Liver (tissue), 9 donors: ENCODE results near the gene MARK1. TPM values are rescaled to one million over a fixed set of nuclear protein-coding genes. Genes with fewer than 3 reads are reported as not detected.

Experiments used
- DNase-seq: peaks from one replicate; pipeline ENCODE4 v3.0.0-alpha.2; 2017; ENCODE audit warnings: low spot score
- H3K27ac ChIP-seq, 2 donors: one replicate each; pipeline ENCODE4 v1.7.0; 2013; ENCODE audit warnings: inconsistent platforms in 2 of 2, low read length in 2 of 2, control low read depth in 1 of 2, low read depth in 1 of 2, mild to moderate bottlenecking in 1 of 2
- H3K27me3 ChIP-seq, 4 donors: one replicate each; pipeline versions ENCODE4 v1.6.1 to v1.7.0; 2013; ENCODE audit warnings: low read length in 3 of 4, inconsistent platforms in 1 of 4, mild to moderate bottlenecking in 1 of 4, moderate library complexity in 1 of 4; ENCODE audit not compliant: control insufficient read depth in 4 of 4, insufficient read depth in 4 of 4
- H3K36me3 ChIP-seq, 4 donors: one replicate each; pipeline versions ENCODE4 v1.6.1 to v1.7.0; 2013; ENCODE audit warnings: low read length in 3 of 4, mild to moderate bottlenecking in 3 of 4, low read depth in 1 of 4, moderate library complexity in 1 of 4; ENCODE audit not compliant: control insufficient read depth in 4 of 4, insufficient read depth in 3 of 4
- H3K4me1 ChIP-seq, 4 donors: one replicate each; pipeline versions ENCODE4 v1.6.1 to v1.7.0; 2013; ENCODE audit warnings: low read length in 3 of 4, mild to moderate bottlenecking in 3 of 4, moderate library complexity in 1 of 4; ENCODE audit not compliant: control insufficient read depth in 4 of 4, insufficient read depth in 4 of 4
- H3K4me3 ChIP-seq, 3 donors: one replicate each; pipeline versions ENCODE4 v1.6.1 to v1.7.0; 2013; ENCODE audit warnings: low read length in 3 of 3, control low read depth in 1 of 3, low read depth in 1 of 3, mild to moderate bottlenecking in 1 of 3
- H3K9ac ChIP-seq, 2 donors: one replicate each; pipeline ENCODE4 v1.7.0; 2013; ENCODE audit warnings: low read length in 2 of 2, mild to moderate bottlenecking in 2 of 2, moderate library complexity in 2 of 2, control low read depth in 1 of 2, low read depth in 1 of 2
- H3K9me3 ChIP-seq, 4 donors: one replicate each; pipeline versions ENCODE4 v1.6.1 to v1.7.0; 2013; ENCODE audit warnings: low read length in 3 of 4; ENCODE audit not compliant: control insufficient read depth in 4 of 4
- EGR1 ChIP-seq, 2 donors: IDR thresholded peaks; 2 replicates each; pipeline ENCODE4 v1.6.1; 2016 to 2018; ENCODE audit warnings: antibody characterized with exemption in 2 of 2, low read depth in 2 of 2
- FOXA1 ChIP-seq: IDR thresholded peaks from 2 replicates; pipeline ENCODE4 v1.6.1; 2016; ENCODE audit warnings: antibody characterized with exemption
- FOXA2 ChIP-seq: IDR thresholded peaks from 2 replicates; pipeline ENCODE4 v1.6.1; 2016; ENCODE audit warnings: antibody characterized with exemption
- GABPA ChIP-seq, 2 donors: IDR thresholded peaks in 1 of 2; conservative IDR thresholded peaks in 1 of 2; 2 replicates each; pipeline ENCODE4 v1.6.1; 2016; ENCODE audit warnings: antibody characterized with exemption in 2 of 2, mild to moderate bottlenecking in 1 of 2, moderate library complexity in 1 of 2
- HNF4A ChIP-seq, 2 donors: conservative IDR thresholded peaks; 2 replicates each; pipeline ENCODE4 v1.6.1; 2016; ENCODE audit warnings: antibody characterized with exemption in 2 of 2, mild to moderate bottlenecking in 2 of 2
- HNF4G ChIP-seq: IDR thresholded peaks from 2 replicates; pipeline ENCODE4 v1.6.1; 2016; ENCODE audit warnings: antibody characterized with exemption
- JUND ChIP-seq, 2 donors: IDR thresholded peaks; 2 replicates each; pipeline ENCODE4 v1.6.1; 2016; ENCODE audit warnings: antibody characterized with exemption in 2 of 2
- NR2F2 ChIP-seq: IDR thresholded peaks from 2 replicates; pipeline ENCODE4 v1.6.1; 2016; ENCODE audit warnings: antibody characterized with exemption
- RAD21 ChIP-seq, 2 donors: IDR thresholded peaks; 2 replicates each; pipeline ENCODE4 v1.6.1; 2016; ENCODE audit warnings: antibody characterized with exemption in 2 of 2, mild to moderate bottlenecking in 2 of 2
- RXRA ChIP-seq, 2 donors: IDR thresholded peaks; 2 replicates each; pipeline ENCODE4 v1.6.1; 2017 to 2018; ENCODE audit warnings: antibody characterized with exemption in 2 of 2, mild to moderate bottlenecking in 1 of 2
- SP1 ChIP-seq: IDR thresholded peaks from 2 replicates; pipeline ENCODE4 v1.6.1; 2018; ENCODE audit warnings: antibody characterized with exemption, mild to moderate bottlenecking
- TAF1 ChIP-seq: conservative IDR thresholded peaks from 2 replicates; pipeline ENCODE4 v1.6.1; 2016; ENCODE audit warnings: antibody characterized with exemption, mild to moderate bottlenecking
- YY1 ChIP-seq: IDR thresholded peaks from 2 replicates; pipeline ENCODE4 v1.6.1; 2016; ENCODE audit warnings: antibody characterized with exemption, mild to moderate bottlenecking
- WGBS: extraction: QIAGEN DNeasy Blood & Tissue Kit; methylation state at CpG from one replicate; pipeline ENCODE4 v1.1.7; 2013; 5-methylcytosine and 5-hydroxymethylcytosine counted together
- polyA plus RNA-seq, 2 donors: library from polyadenylated mRNA; stranded (reverse) in 1 of 2; unstranded in 1 of 2; fragments of 200-250 nt in 1 of 2; fragments of >200 nt in 1 of 2; fragmentation: Nextera tagmentation in 1 of 2; extraction: Ambion mirVana in 1 of 2; gene quantifications; one replicate each; pipeline versions ENCODE4 v1.2.1 to v1.2.3, GENCODE V29; 2013 to 2015
- total RNA-seq, 2 donors: library from RNA; depleted of rRNA; stranded (reverse); fragments of >200 nt; gene quantifications; one replicate each; pipeline ENCODE4 v1.2.3, GENCODE V29; 2014
- TF ChIP-seq, protein P1 (sequence below): IDR thresholded peaks from 2 replicates; pipeline ENCODE4 v1.6.1; 2016; ENCODE audit warnings: antibody characterized with exemption
- TF ChIP-seq, protein P2 (sequence below): IDR thresholded peaks from 2 replicates; pipeline ENCODE4 v1.6.1; 2016; ENCODE audit warnings: antibody characterized with exemption
- TF ChIP-seq, protein P3 (sequence below): fragments of 150-350 bp; IDR thresholded peaks from 2 replicates; pipeline ENCODE4 v1.5.1; 2017; ENCODE audit warnings: improper control_type of control experiment, low read depth, low read length; ENCODE audit not compliant: missing input control
- TF ChIP-seq, protein P4 (sequence below): IDR thresholded peaks from 2 replicates; pipeline ENCODE4 v1.6.1; 2016; ENCODE audit warnings: antibody characterized with exemption, mild to moderate bottlenecking
- TF ChIP-seq, protein P5 (sequence below): IDR thresholded peaks from 2 replicates; pipeline ENCODE4 v1.6.1; 2016; ENCODE audit warnings: antibody characterized with exemption
- donor health status: healthy.
- donor health status: healthy.
- donor health status: healthy.
- donor health status: healthy.
- donor health status: healthy.

The MARK1 gene
- total and polyA plus RNA-seq, 4 donors = 0.10 to 0.59 (median 0.25) TPM

DNA sequence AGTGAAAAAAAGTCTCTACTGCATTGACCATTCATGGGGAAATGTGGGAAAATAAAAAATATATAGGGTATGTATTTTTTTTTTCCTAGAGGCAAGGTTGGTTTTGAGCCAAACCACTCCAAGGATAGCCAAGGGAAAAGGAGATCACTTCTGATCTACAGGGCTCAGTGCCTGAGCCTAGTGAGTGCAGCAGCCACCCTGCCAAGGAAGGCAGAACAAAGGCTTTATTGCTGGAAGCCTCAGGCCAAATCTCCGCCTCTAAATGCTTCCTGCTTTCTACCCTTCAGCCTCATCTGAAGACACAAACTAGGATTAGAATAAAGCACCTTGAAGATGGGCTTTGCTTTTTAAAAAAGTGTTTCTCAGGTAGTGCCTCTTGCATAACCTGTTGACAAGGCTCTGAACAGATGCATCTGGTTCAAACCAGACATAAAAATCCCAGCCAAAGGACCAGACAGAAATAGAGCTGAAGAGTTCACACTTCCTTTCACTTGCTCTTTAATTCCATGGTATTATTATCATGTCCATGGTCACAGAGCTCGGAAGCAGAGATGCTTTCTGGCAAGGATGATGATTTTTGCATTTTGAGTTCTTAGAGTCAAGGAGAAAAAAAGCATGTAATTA is 172.7 kb downstream of the MARK1 start:
- Histone ChIP-seq H3K4me3 (no peak overlapping the region), H3K9ac (no peak overlapping the region), H3K9me3 (no peaks in the 10 kb centered on the region), H3K4me1 (peaks cover 3 to 31% (median 26%) of the 10 kb centered on the region in 4 donors), H3K36me3 (peaks cover 0 to 17% (median 8%) of the 10 kb centered on the region in 4 donors), H3K27ac (no peak overlapping the region), H3K27me3 (no peaks in the 10 kb centered on the region)
- no peak for DNase-seq
- TF ChIP-seq, protein P1, sequence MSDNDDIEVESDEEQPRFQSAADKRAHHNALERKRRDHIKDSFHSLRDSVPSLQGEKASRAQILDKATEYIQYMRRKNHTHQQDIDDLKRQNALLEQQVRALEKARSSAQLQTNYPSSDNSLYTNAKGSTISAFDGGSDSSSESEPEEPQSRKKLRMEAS = no peak
- TF ChIP-seq RXRA (IDR thresholded peaks at IDR 0.05) (no peak), EGR1 (IDR thresholded peaks at IDR 0.05; ENCODE audit: low read depth in 2 of 2) (no peak), FOXA2 (no peak), GABPA (IDR thresholded peaks at IDR 0.05 in 1 of 2, conservative IDR thresholded peaks at IDR 0.05 in 1 of 2) (no peak), TAF1 (no peak), RAD21 (IDR thresholded peaks at IDR 0.05) (no peak), HNF4G (no peak), YY1 (no peak), NR2F2 (no peak), SP1 (no peak), HNF4A (conservative IDR thresholded peaks at IDR 0.05) (no peak), FOXA1 (no peak), JUND (IDR thresholded peaks at IDR 0.05) (no peak)
- TF ChIP-seq, protein P2, sequence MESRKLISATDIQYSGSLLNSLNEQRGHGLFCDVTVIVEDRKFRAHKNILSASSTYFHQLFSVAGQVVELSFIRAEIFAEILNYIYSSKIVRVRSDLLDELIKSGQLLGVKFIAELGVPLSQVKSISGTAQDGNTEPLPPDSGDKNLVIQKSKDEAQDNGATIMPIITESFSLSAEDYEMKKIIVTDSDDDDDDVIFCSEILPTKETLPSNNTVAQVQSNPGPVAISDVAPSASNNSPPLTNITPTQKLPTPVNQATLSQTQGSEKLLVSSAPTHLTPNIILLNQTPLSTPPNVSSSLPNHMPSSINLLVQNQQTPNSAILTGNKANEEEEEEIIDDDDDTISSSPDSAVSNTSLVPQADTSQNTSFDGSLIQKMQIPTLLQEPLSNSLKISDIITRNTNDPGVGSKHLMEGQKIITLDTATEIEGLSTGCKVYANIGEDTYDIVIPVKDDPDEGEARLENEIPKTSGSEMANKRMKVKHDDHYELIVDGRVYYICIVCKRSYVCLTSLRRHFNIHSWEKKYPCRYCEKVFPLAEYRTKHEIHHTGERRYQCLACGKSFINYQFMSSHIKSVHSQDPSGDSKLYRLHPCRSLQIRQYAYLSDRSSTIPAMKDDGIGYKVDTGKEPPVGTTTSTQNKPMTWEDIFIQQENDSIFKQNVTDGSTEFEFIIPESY = no peak
- TF ChIP-seq, protein P3, sequence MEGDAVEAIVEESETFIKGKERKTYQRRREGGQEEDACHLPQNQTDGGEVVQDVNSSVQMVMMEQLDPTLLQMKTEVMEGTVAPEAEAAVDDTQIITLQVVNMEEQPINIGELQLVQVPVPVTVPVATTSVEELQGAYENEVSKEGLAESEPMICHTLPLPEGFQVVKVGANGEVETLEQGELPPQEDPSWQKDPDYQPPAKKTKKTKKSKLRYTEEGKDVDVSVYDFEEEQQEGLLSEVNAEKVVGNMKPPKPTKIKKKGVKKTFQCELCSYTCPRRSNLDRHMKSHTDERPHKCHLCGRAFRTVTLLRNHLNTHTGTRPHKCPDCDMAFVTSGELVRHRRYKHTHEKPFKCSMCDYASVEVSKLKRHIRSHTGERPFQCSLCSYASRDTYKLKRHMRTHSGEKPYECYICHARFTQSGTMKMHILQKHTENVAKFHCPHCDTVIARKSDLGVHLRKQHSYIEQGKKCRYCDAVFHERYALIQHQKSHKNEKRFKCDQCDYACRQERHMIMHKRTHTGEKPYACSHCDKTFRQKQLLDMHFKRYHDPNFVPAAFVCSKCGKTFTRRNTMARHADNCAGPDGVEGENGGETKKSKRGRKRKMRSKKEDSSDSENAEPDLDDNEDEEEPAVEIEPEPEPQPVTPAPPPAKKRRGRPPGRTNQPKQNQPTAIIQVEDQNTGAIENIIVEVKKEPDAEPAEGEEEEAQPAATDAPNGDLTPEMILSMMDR = no peak
- TF ChIP-seq, protein P4, sequence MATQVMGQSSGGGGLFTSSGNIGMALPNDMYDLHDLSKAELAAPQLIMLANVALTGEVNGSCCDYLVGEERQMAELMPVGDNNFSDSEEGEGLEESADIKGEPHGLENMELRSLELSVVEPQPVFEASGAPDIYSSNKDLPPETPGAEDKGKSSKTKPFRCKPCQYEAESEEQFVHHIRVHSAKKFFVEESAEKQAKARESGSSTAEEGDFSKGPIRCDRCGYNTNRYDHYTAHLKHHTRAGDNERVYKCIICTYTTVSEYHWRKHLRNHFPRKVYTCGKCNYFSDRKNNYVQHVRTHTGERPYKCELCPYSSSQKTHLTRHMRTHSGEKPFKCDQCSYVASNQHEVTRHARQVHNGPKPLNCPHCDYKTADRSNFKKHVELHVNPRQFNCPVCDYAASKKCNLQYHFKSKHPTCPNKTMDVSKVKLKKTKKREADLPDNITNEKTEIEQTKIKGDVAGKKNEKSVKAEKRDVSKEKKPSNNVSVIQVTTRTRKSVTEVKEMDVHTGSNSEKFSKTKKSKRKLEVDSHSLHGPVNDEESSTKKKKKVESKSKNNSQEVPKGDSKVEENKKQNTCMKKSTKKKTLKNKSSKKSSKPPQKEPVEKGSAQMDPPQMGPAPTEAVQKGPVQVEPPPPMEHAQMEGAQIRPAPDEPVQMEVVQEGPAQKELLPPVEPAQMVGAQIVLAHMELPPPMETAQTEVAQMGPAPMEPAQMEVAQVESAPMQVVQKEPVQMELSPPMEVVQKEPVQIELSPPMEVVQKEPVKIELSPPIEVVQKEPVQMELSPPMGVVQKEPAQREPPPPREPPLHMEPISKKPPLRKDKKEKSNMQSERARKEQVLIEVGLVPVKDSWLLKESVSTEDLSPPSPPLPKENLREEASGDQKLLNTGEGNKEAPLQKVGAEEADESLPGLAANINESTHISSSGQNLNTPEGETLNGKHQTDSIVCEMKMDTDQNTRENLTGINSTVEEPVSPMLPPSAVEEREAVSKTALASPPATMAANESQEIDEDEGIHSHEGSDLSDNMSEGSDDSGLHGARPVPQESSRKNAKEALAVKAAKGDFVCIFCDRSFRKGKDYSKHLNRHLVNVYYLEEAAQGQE = no peak
- TF ChIP-seq, protein P5, sequence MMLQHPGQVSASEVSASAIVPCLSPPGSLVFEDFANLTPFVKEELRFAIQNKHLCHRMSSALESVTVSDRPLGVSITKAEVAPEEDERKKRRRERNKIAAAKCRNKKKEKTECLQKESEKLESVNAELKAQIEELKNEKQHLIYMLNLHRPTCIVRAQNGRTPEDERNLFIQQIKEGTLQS = no peak
- WGBS = 74% methylated on average over 2 of the region's 2 CpGs
